ENCODE data around the gene LCN9. TPM values are rescaled to one million over a fixed set of nuclear protein-coding genes. Genes with fewer than 3 reads are reported as not detected.

The LCN9 gene
- total and polyA plus RNA-seq, 9 of the 15 experiments (the other 6 are each of a cell fraction or from before 2014, with no cell fraction given) = not detected

DNA sequence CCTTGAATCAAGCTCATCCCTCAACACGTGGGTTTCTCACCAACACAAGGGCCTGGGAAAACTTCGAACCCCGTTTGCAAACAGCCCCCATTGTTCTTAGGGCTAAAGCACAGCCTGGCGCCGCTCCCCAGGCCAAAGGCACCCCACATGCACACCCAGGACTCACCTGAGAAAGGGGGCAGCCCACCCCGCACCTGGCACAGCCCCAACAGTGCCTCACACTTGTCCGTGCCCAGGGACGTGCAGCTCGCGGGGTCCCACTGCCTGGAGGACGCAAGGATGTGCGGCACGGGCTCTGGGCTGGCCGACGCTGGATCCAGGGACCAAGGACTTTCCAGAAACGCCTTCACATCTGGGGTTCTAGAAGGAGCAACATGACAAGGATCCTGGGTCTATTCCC lies 33.3 kb downstream of the LCN9 start (continued):
- TF ChIP-seq, protein P1, sequence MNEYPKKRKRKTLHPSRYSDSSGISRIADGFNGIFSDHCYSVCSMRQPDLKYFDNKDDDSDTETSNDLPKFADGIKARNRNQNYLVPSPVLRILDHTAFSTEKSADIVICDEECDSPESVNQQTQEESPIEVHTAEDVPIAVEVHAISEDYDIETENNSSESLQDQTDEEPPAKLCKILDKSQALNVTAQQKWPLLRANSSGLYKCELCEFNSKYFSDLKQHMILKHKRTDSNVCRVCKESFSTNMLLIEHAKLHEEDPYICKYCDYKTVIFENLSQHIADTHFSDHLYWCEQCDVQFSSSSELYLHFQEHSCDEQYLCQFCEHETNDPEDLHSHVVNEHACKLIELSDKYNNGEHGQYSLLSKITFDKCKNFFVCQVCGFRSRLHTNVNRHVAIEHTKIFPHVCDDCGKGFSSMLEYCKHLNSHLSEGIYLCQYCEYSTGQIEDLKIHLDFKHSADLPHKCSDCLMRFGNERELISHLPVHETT (CRISPR knock-in tag; conservative IDR thresholded peaks at IDR 0.05 in 1 of 2, IDR thresholded peaks at IDR 0.05 in 1 of 2) = no peak
- TF ChIP-seq ZNF24 (IDR thresholded peaks at IDR 0.05) (no peak), TEAD4 (IDR thresholded peaks at IDR 0.05; ENCODE audit: low read length) (no peak), TEAD4 (CRISPR knock-in tag; IDR thresholded peaks at IDR 0.05; ENCODE audit: borderline replicate concordance) (no peak), PHF21A (IDR thresholded peaks at IDR 0.05; ENCODE audit: borderline replicate concordance, low read depth) (no peak), ESRRA (IDR thresholded peaks at IDR 0.05; ENCODE audit: borderline replicate concordance, low read depth) (no peak), JUNB (CRISPR knock-in tag; conservative IDR thresholded peaks at IDR 0.05) (no peak), ZEB2 (IDR thresholded peaks at IDR 0.05) (no peak), PHF20 (IDR thresholded peaks at IDR 0.05; ENCODE audit: partially characterized antibody) (no peak), MCM5 (IDR thresholded peaks at IDR 0.05; ENCODE audit: low read depth) (no peak), MCM3 (IDR thresholded peaks at IDR 0.05) (no peak), NCOR1 (IDR thresholded peaks at IDR 0.05) (no peak), MYNN (IDR thresholded peaks at IDR 0.05) (no peak), MYNN (CRISPR knock-in tag; IDR thresholded peaks at IDR 0.05) (no peak)
- TF ChIP-seq, protein P2, sequence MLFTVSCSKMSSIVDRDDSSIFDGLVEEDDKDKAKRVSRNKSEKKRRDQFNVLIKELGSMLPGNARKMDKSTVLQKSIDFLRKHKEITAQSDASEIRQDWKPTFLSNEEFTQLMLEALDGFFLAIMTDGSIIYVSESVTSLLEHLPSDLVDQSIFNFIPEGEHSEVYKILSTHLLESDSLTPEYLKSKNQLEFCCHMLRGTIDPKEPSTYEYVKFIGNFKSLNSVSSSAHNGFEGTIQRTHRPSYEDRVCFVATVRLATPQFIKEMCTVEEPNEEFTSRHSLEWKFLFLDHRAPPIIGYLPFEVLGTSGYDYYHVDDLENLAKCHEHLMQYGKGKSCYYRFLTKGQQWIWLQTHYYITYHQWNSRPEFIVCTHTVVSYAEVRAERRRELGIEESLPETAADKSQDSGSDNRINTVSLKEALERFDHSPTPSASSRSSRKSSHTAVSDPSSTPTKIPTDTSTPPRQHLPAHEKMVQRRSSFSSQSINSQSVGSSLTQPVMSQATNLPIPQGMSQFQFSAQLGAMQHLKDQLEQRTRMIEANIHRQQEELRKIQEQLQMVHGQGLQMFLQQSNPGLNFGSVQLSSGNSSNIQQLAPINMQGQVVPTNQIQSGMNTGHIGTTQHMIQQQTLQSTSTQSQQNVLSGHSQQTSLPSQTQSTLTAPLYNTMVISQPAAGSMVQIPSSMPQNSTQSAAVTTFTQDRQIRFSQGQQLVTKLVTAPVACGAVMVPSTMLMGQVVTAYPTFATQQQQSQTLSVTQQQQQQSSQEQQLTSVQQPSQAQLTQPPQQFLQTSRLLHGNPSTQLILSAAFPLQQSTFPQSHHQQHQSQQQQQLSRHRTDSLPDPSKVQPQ (CRISPR knock-in tag; IDR thresholded peaks at IDR 0.05; ENCODE audit: borderline replicate concordance) = no peak
- TF ChIP-seq, protein P3, sequence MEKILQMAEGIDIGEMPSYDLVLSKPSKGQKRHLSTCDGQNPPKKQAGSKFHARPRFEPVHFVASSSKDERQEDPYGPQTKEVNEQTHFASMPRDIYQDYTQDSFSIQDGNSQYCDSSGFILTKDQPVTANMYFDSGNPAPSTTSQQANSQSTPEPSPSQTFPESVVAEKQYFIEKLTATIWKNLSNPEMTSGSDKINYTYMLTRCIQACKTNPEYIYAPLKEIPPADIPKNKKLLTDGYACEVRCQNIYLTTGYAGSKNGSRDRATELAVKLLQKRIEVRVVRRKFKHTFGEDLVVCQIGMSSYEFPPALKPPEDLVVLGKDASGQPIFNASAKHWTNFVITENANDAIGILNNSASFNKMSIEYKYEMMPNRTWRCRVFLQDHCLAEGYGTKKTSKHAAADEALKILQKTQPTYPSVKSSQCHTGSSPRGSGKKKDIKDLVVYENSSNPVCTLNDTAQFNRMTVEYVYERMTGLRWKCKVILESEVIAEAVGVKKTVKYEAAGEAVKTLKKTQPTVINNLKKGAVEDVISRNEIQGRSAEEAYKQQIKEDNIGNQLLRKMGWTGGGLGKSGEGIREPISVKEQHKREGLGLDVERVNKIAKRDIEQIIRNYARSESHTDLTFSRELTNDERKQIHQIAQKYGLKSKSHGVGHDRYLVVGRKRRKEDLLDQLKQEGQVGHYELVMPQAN (IDR thresholded peaks at IDR 0.05; ENCODE audit: borderline replicate concordance) = no peak
- TF ChIP-seq, protein P4, sequence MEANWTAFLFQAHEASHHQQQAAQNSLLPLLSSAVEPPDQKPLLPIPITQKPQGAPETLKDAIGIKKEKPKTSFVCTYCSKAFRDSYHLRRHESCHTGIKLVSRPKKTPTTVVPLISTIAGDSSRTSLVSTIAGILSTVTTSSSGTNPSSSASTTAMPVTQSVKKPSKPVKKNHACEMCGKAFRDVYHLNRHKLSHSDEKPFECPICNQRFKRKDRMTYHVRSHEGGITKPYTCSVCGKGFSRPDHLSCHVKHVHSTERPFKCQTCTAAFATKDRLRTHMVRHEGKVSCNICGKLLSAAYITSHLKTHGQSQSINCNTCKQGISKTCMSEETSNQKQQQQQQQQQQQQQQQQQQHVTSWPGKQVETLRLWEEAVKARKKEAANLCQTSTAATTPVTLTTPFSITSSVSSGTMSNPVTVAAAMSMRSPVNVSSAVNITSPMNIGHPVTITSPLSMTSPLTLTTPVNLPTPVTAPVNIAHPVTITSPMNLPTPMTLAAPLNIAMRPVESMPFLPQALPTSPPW (CRISPR knock-in tag; IDR thresholded peaks at IDR 0.05) = no peak

All from K562 (cell line).